ENCODE measurements around the gene PKN1.

- TF ChIP-seq, protein P1, sequence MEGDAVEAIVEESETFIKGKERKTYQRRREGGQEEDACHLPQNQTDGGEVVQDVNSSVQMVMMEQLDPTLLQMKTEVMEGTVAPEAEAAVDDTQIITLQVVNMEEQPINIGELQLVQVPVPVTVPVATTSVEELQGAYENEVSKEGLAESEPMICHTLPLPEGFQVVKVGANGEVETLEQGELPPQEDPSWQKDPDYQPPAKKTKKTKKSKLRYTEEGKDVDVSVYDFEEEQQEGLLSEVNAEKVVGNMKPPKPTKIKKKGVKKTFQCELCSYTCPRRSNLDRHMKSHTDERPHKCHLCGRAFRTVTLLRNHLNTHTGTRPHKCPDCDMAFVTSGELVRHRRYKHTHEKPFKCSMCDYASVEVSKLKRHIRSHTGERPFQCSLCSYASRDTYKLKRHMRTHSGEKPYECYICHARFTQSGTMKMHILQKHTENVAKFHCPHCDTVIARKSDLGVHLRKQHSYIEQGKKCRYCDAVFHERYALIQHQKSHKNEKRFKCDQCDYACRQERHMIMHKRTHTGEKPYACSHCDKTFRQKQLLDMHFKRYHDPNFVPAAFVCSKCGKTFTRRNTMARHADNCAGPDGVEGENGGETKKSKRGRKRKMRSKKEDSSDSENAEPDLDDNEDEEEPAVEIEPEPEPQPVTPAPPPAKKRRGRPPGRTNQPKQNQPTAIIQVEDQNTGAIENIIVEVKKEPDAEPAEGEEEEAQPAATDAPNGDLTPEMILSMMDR (IDR thresholded peaks at IDR 0.05) = no peak
- TF ChIP-seq, protein P2, sequence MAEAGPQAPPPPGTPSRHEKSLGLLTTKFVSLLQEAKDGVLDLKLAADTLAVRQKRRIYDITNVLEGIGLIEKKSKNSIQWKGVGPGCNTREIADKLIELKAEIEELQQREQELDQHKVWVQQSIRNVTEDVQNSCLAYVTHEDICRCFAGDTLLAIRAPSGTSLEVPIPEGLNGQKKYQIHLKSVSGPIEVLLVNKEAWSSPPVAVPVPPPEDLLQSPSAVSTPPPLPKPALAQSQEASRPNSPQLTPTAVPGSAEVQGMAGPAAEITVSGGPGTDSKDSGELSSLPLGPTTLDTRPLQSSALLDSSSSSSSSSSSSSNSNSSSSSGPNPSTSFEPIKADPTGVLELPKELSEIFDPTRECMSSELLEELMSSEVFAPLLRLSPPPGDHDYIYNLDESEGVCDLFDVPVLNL (CRISPR knock-in tag; IDR thresholded peaks at IDR 0.05; ENCODE audit: borderline replicate concordance, low read depth) = no peak
- TF ChIP-seq SP1 (CRISPR knock-in tag; conservative IDR thresholded peaks at IDR 0.05) (no peak), ELF4 (CRISPR knock-in tag; IDR thresholded peaks at IDR 0.05; ENCODE audit: low read depth) (no peak), GRHL2 (CRISPR knock-in tag; IDR thresholded peaks at IDR 0.05; ENCODE audit: insufficient replicate concordance, severe bottlenecking) (no peak), ZBTB21 (CRISPR knock-in tag; IDR thresholded peaks at IDR 0.05; ENCODE audit: borderline replicate concordance) (no peak), GABPB1 (CRISPR knock-in tag; IDR thresholded peaks at IDR 0.05) (no peak), ATF3 (CRISPR knock-in tag; conservative IDR thresholded peaks at IDR 0.05) (no peak), ZNF121 (CRISPR knock-in tag; IDR thresholded peaks at IDR 0.05) (no peak), CREB1 (CRISPR knock-in tag; IDR thresholded peaks at IDR 0.05) (no peak), USF2 (CRISPR knock-in tag; IDR thresholded peaks at IDR 0.05) (no peak), CREM (CRISPR knock-in tag; IDR thresholded peaks at IDR 0.05) (no peak)
- TF ChIP-seq, protein P3, sequence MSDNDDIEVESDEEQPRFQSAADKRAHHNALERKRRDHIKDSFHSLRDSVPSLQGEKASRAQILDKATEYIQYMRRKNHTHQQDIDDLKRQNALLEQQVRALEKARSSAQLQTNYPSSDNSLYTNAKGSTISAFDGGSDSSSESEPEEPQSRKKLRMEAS (CRISPR knock-in tag; IDR thresholded peaks at IDR 0.05) = no peak
- TF ChIP-seq, protein P4, sequence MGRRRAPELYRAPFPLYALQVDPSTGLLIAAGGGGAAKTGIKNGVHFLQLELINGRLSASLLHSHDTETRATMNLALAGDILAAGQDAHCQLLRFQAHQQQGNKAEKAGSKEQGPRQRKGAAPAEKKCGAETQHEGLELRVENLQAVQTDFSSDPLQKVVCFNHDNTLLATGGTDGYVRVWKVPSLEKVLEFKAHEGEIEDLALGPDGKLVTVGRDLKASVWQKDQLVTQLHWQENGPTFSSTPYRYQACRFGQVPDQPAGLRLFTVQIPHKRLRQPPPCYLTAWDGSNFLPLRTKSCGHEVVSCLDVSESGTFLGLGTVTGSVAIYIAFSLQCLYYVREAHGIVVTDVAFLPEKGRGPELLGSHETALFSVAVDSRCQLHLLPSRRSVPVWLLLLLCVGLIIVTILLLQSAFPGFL (CRISPR knock-in tag; IDR thresholded peaks at IDR 0.05; ENCODE audit: borderline replicate concordance) = no peak
Observed at GRCh38 chr19:14416817-14417231, 16.3 kb upstream of the PKN1 start.

Data from WTC11 (cell line).